CD4-positive, alpha-beta T cell (primary cell): Measurements from ENCODE around the gene TMPRSS6. TPM values are rescaled to one million over a fixed set of nuclear protein-coding genes. Genes with fewer than 3 reads are reported as not detected.

Experiments
- ATAC-seq: fragments of 200-7000 bp; cut with Tn5 transposase; one replicate; pipeline ENCODE4 v1.10.0; 2022; ENCODE audit warnings: mild to moderate bottlenecking; ENCODE audit not compliant: poor library complexity
- CTCF ChIA-PET: fragments of 350-600 bp; sonication (Branson Sonifier 250); formaldehyde crosslinking; loops from one replicate; lab custom pipeline; 2021; ENCODE audit warnings: antibody characterized with exemption, inconsistent platforms; lab: Charles Lee
- POLR2A ChIA-PET: fragments of 350-600 bp; sonication (Branson Sonifier 250); formaldehyde crosslinking; loops from one replicate; lab custom pipeline; 2021; ENCODE audit warnings: antibody characterized with exemption, inconsistent platforms; lab: Charles Lee
- DNase-seq, 14 experiments: peaks; one replicate each; pipeline ENCODE4 v3.0.0-alpha.2; 2013 to 2020; ENCODE audit warnings: mixed read lengths in 2 of 14
- H3K27ac ChIP-seq, 2 donors: one replicate each; pipeline versions ENCODE4 v1.5.1 to v1.7.0; 2013; ENCODE audit warnings: low read length in 2 of 2, low read depth in 1 of 2, mild to moderate bottlenecking in 1 of 2
- H3K27me3 ChIP-seq, 2 experiments: 1 replicate in 1 of 2; 2 replicates in 1 of 2; pipeline versions ENCODE4 v1.6.1 to v1.7.0; 2013; ENCODE audit warnings: low read length in 2 of 2, control low read depth in 1 of 2, mild to moderate bottlenecking in 1 of 2, moderate library complexity in 1 of 2; ENCODE audit not compliant: insufficient read depth in 2 of 2, control insufficient read depth in 1 of 2
- H3K36me3 ChIP-seq: one replicate; pipeline ENCODE4 v1.6.1; 2013; ENCODE audit warnings: low read length, control low read depth; ENCODE audit not compliant: insufficient read depth
- H3K4me1 ChIP-seq: one replicate; pipeline ENCODE4 v1.6.1; 2013; ENCODE audit warnings: low read length, control low read depth; ENCODE audit not compliant: insufficient read depth
- H3K4me3 ChIP-seq: one replicate; pipeline ENCODE4 v1.5.1; 2013; ENCODE audit warnings: mild to moderate bottlenecking, low read length, moderate library complexity
- H3K9me3 ChIP-seq, 2 experiments: 1 replicate in 1 of 2; 2 replicates in 1 of 2; pipeline versions ENCODE4 v1.6.1 to v1.7.0; 2013; ENCODE audit warnings: low read length in 2 of 2, mild to moderate bottlenecking in 2 of 2, control low read depth in 1 of 2, moderate library complexity in 1 of 2; ENCODE audit not compliant: control insufficient read depth in 1 of 2, insufficient read depth in 1 of 2
- H3K27ac Mint-ChIP-seq: one replicate; pipeline ENCODE4 v1.8.0; 2020; ENCODE audit warnings: mixed read lengths
- H3K27me3 Mint-ChIP-seq: one replicate; pipeline ENCODE4 v1.8.0; 2021; ENCODE audit warnings: mixed read lengths
- H3K36me3 Mint-ChIP-seq: one replicate; pipeline ENCODE4 v1.8.0; 2021; ENCODE audit warnings: low read depth, mixed read lengths
- H3K4me1 Mint-ChIP-seq: one replicate; pipeline ENCODE4 v1.8.0; 2021; ENCODE audit warnings: low read depth, mixed read lengths
- H3K4me3 Mint-ChIP-seq: one replicate; pipeline ENCODE4 v1.8.0; 2020; ENCODE audit warnings: mild to moderate bottlenecking, mixed read lengths
- H3K9me3 Mint-ChIP-seq: one replicate; pipeline ENCODE4 v1.8.0; 2020; ENCODE audit warnings: mixed read lengths
- CTCF ChIP-seq: fragments of 200-600 bp; IDR thresholded peaks from one replicate; pipeline ENCODE4 v1.8.0; 2022; ENCODE audit warnings: antibody characterized with exemption, mild to moderate bottlenecking
- intact Hi-C, 2 experiments: fragments of 100-400 bp; cut with DNase I in 1 of 2; cut with micrococcal nuclease in 1 of 2; formaldehyde crosslinking; loops; one replicate each; pipeline versions ENCODE4 v1.15.1 to v1.9.0; 2023 to 2025; cut with DNase I, micrococcal nuclease
- total RNA-seq, 174 experiments: library from RNA in 2 of 174; stranded (reverse) in 2 of 174; gene quantifications; one replicate each; pipeline ENCODE4 v1.2.3 and lab custom pipeline; 2021 to 2026

The TMPRSS6 gene
- total RNA-seq, 2 experiments from 2014 or later: 0.19 to 0.39 TPM

GRCh38 chr22:37138849-37139561 is 29.5 kb upstream of the TMPRSS6 start:
- Mint-ChIP-seq H3K27me3 (no peaks in the 10 kb centered on the region), H3K4me3 (no peak overlapping the region), H3K36me3 (peaks cover 71% of the 10 kb centered on the region), H3K4me1 (no peaks in the 10 kb centered on the region), H3K27ac (peak overlapping the region; percentile 45), H3K9me3 (no peaks in the 10 kb centered on the region)
- DNase-seq (no peak), ATAC-seq (no peak)
- intact Hi-C loops: no loop called here
- no peaks in the 10 kb centered on the region for H3K27me3 ChIP-seq
- H3K4me3 ChIP-seq: no peak overlapping the region
- ChIA-PET CTCF (no interaction called here), POLR2A (interaction anchor here (1.0 kb wide), 2 partner anchors 11 to 17 kb away, joined by 4 read pairs; partner anchors contain the start of gene IL2RB)
- TF ChIP-seq CTCF: no peak
- H3K27ac ChIP-seq: peak overlapping the region in 1 of 2 donors; percentile 42
- H3K4me1 ChIP-seq: peaks cover 30% of the 10 kb centered on the region
- peaks cover 97% of the 10 kb centered on the region for H3K36me3 ChIP-seq
- no peaks in the 10 kb centered on the region for H3K9me3 ChIP-seq

GRCh38 chr22:37137903-37138665 is 28.6 kb upstream of the TMPRSS6 start:
- ChIA-PET POLR2A (no interaction called here), CTCF (no interaction called here)
- ATAC-seq (no peak), DNase-seq (no peak)
- H3K27me3 ChIP-seq: no peaks in the 10 kb centered on the region
- Mint-ChIP-seq H3K36me3 (peaks cover 71% of the 10 kb centered on the region), H3K27me3 (no peaks in the 10 kb centered on the region), H3K4me3 (no peak overlapping the region), H3K9me3 (no peaks in the 10 kb centered on the region), H3K27ac (peak overlapping the region; percentile 45), H3K4me1 (no peaks in the 10 kb centered on the region)
- peaks cover 25% of the 10 kb centered on the region for H3K4me1 ChIP-seq
- intact Hi-C loops: no loop called here
- H3K9me3 ChIP-seq: no peaks in the 10 kb centered on the region
- peaks cover 97% of the 10 kb centered on the region for H3K36me3 ChIP-seq
- no peak overlapping the region for H3K4me3 ChIP-seq
- no peak for TF ChIP-seq CTCF
- no peak overlapping the region for H3K27ac ChIP-seq

- no peak for DNase-seq
- no peaks in the 10 kb centered on the region for H3K27me3 Mint-ChIP-seq
- ChIA-PET CTCF (interaction anchor here (0.9 kb wide), 1 partner anchor 15 kb away, joined by 3 read pairs; no protein-coding TSS in a partner anchor), POLR2A (interaction anchor here (1.0 kb wide), 1 partner anchor 15 kb away, joined by 3 read pairs; no protein-coding TSS in a partner anchor)
- Histone ChIP-seq H3K36me3 (peaks cover 97% of the 10 kb centered on the region), H3K27ac (no peak overlapping the region), H3K27me3 (no peaks in the 10 kb centered on the region), H3K4me1 (peaks cover 17% of the 10 kb centered on the region), H3K4me3 (no peak overlapping the region), H3K9me3 (no peaks in the 10 kb centered on the region)
- no peak for ATAC-seq
- H3K4me1 Mint-ChIP-seq: no peaks in the 10 kb centered on the region
- intact Hi-C loops: no loop called here
- no peak for TF ChIP-seq CTCF
- H3K9me3 Mint-ChIP-seq: no peaks in the 10 kb centered on the region
- peaks cover 72% of the 10 kb centered on the region for H3K36me3 Mint-ChIP-seq
- no peak overlapping the region for H3K4me3 Mint-ChIP-seq
- H3K27ac Mint-ChIP-seq: peak overlapping the region; percentile 50
Measured at GRCh38 chr22:37137131-37137530, 27.6 kb upstream of the TMPRSS6 start.
